ENCODE measurements around the gene CHST15. TPM values are rescaled to one million over a fixed set of nuclear protein-coding genes. Genes with fewer than 3 reads are reported as not detected.
A peak's percentile ranks its signal among the peaks of the same experiment; 100 is the strongest.

CHST15 gene
- total and polyA plus RNA-seq, 4 donors, result 2.9 to 16.5 (median 6.4) TPM

GRCh38 chr10:124066781-124067714, 26.4 kb downstream of the CHST15 start:
- no peaks in the 10 kb centered on the region for H3K27me3 ChIP-seq (ENCODE audit: control insufficient read depth in 4 of 4, insufficient read depth in 4 of 4, low read length in 3 of 4)
- no peak for DNase-seq (ENCODE audit: low spot score)
- no peaks in the 10 kb centered on the region for H3K36me3 ChIP-seq (ENCODE audit: control insufficient read depth in 4 of 4, insufficient read depth in 3 of 4, low read depth in 1 of 4, low read length in 3 of 4)
- H3K4me3 ChIP-seq (ENCODE audit: low read depth in 1 of 3, low read length in 3 of 3), result no peak overlapping the region
- H3K9me3 ChIP-seq (ENCODE audit: control insufficient read depth in 4 of 4, low read length in 3 of 4), result no peaks in the 10 kb centered on the region
- H3K27ac ChIP-seq (ENCODE audit: low read depth in 1 of 2, low read length in 2 of 2), result peak overlapping the region; percentile 6 to 14
- no peak overlapping the region for H3K9ac ChIP-seq (ENCODE audit: low read depth in 1 of 2, low read length in 2 of 2)
- TF ChIP-seq FOXA2 (IDR thresholded peaks at IDR 0.05) (no peak), YY1 (IDR thresholded peaks at IDR 0.05) (no peak), RXRA (IDR thresholded peaks at IDR 0.05) (no peak), EGR1 (IDR thresholded peaks at IDR 0.05; ENCODE audit: low read depth in 2 of 2) (no peak), HNF4G (IDR thresholded peaks at IDR 0.05) (no peak), CTCF (IDR thresholded peaks at IDR 0.05; ENCODE audit: low read depth, low read length, missing input control) (no peak), MAX (IDR thresholded peaks at IDR 0.05) (no peak), REST (IDR thresholded peaks at IDR 0.05) (no peak)
- peaks cover 0 to 10% (median 3%) of the 10 kb centered on the region in 4 donors for H3K4me1 ChIP-seq (ENCODE audit: control insufficient read depth in 4 of 4, insufficient read depth in 4 of 4, low read length in 3 of 4)
- 72% methylated on average over 12 of the region's 12 CpGs for WGBS

- Histone ChIP-seq H3K27ac (ENCODE audit: low read depth in 1 of 2, low read length in 2 of 2) (peak overlapping the region; percentile 6 to 14), H3K4me3 (ENCODE audit: low read depth in 1 of 3, low read length in 3 of 3) (no peak overlapping the region), H3K9ac (ENCODE audit: low read depth in 1 of 2, low read length in 2 of 2) (no peak overlapping the region), H3K9me3 (ENCODE audit: control insufficient read depth in 4 of 4, low read length in 3 of 4) (no peaks in the 10 kb centered on the region), H3K36me3 (ENCODE audit: control insufficient read depth in 4 of 4, insufficient read depth in 3 of 4, low read depth in 1 of 4, low read length in 3 of 4) (no peaks in the 10 kb centered on the region), H3K27me3 (ENCODE audit: control insufficient read depth in 4 of 4, insufficient read depth in 4 of 4, low read length in 3 of 4) (no peaks in the 10 kb centered on the region), H3K4me1 (ENCODE audit: control insufficient read depth in 4 of 4, insufficient read depth in 4 of 4, low read length in 3 of 4) (peaks cover 0 to 10% (median 4%) of the 10 kb centered on the region in 4 donors)
- no peak for DNase-seq (ENCODE audit: low spot score)
- TF ChIP-seq EGR1 (IDR thresholded peaks at IDR 0.05; ENCODE audit: low read depth in 2 of 2), result no peak
- TF ChIP-seq HNF4A (conservative IDR thresholded peaks at IDR 0.05), result no peak
- TF ChIP-seq YY1 (IDR thresholded peaks at IDR 0.05), result no peak
- no peak for TF ChIP-seq MAX (IDR thresholded peaks at IDR 0.05)
- no peak for TF ChIP-seq JUND (IDR thresholded peaks at IDR 0.05)
- TF ChIP-seq GABPA (IDR thresholded peaks at IDR 0.05 in 1 of 2, conservative IDR thresholded peaks at IDR 0.05 in 1 of 2), result no peak
- 66% methylated on average over 12 of the region's 12 CpGs for WGBS
Measured at GRCh38 chr10:124066126-124066700, 27.2 kb downstream of the CHST15 start.
